Measurements from ENCODE around the gene EIF3L. TPM values are rescaled to one million over a fixed set of nuclear protein-coding genes. Genes with fewer than 3 reads are reported as not detected.

EIF3L gene
- total and polyA plus RNA-seq, 10 of the 15 experiments (the other 5 are each of a cell fraction or from before 2014, with no cell fraction given) = 294 to 1,037 (median 618) TPM

- intact Hi-C loops (cut with micrococcal nuclease; ENCODE audit: unreplicated experiment) (loop anchor here (2.0 to 5.0 kb wide), 2 partner anchors 28 to 61 kb away; no protein-coding TSS in a partner anchor), in situ Hi-C loops (cut with MboI) (no loop called here)
- peak; percentile 62 for FAIRE-seq
- Histone ChIP-seq H3K27me3 (replicated peaks in 1 of 2; ENCODE audit: control insufficient read depth in 2 of 2, insufficient read depth in 2 of 2, low read length in 1 of 2) (no peaks in the 10 kb centered on the region), H3K79me2 (ENCODE audit: control insufficient read depth, insufficient read depth, low read length) (peaks cover 2% of the 10 kb centered on the region; the same call in 1 of the 2 replicates), H3K36me3 (ENCODE audit: control insufficient read depth in 2 of 2, insufficient read depth in 2 of 2, low read length in 1 of 2) (no peaks in the 10 kb centered on the region), H2AFZ (ENCODE audit: control insufficient read depth, low read depth, low read length) (peak overlapping the region; percentile 74), H3K9ac (ENCODE audit: control insufficient read depth, insufficient read depth, low read length) (peak overlapping the region; percentile 63), H3K4me1 (ENCODE audit: control insufficient read depth, insufficient read depth, low read length) (no peaks in the 10 kb centered on the region), H4K20me1 (ENCODE audit: control insufficient read depth, insufficient read depth) (no peaks in the 10 kb centered on the region), H3K4me3 (peak overlapping the region; percentile 85), H3K4me2 (ENCODE audit: control insufficient read depth, insufficient read depth) (peak overlapping the region; percentile 94), H3K27ac (ENCODE audit: control insufficient read depth, insufficient read depth) (peak overlapping the region; percentile 59; the same call in 1 of the 2 replicates), H3K9me3 (replicated peaks; ENCODE audit: control insufficient read depth, insufficient read depth, low read length) (no peaks in the 10 kb centered on the region)
- DNase-seq (ENCODE audit: low read depth, low spot score) = no peak
- ChIA-PET CTCF (interaction anchor here (0.8 to 2.3 kb wide), 8 partner anchors 8 to 272 kb away, joined by 3 to 19 read pairs (median 6); partner anchors contain the start of genes C22orf23 and POLR2F), RAD21 (ENCODE audit: unreplicated experiment) (interaction anchor here (0.8 to 1.6 kb wide), 3 partner anchors 10 to 263 kb away, joined by 3 to 9 read pairs (median 5); no protein-coding TSS in a partner anchor), SMC1A (ENCODE audit: uncharacterized antibody, unreplicated experiment) (interaction anchor here (0.8 to 1.9 kb wide), 3 partner anchors 9 to 59 kb away, joined by 3 to 11 read pairs (median 3); no protein-coding TSS in a partner anchor), POLR2A (interaction anchor here (0.6 to 2.8 kb wide), 6 partner anchors 10 to 1569 kb away, joined by 3 to 16 read pairs (median 4); partner anchors contain the start of genes EIF3L, LGALS1 and TST)
- no TSS peak for BruUV-seq (replicated peaks)
- ATAC-seq = peak; percentile 53
- WGBS (ENCODE audit: insufficient coverage, insufficient replicate concordance, low lambda C conversion rate, missing lambda C conversion rate) = 3% methylated on average over 43 of the region's 75 CpGs
- TF ChIP-seq HDGF (IDR thresholded peaks at IDR 0.05) (no peak), YY1 (IDR thresholded peaks at IDR 0.05; ENCODE audit: low read depth, low read length) (peak; percentile 4; the same call in 1 of the 2 replicates), DPF2 (IDR thresholded peaks at IDR 0.05) (peak; percentile 76), MYB (IDR thresholded peaks at IDR 0.05; ENCODE audit: borderline replicate concordance, low read depth, low read length) (no peak), SIN3A (IDR thresholded peaks at IDR 0.05; ENCODE audit: low read depth, low read length) (0 out of 2 replicates have a peak, but pooled peaks have one; percentile 17), ATF7 (IDR thresholded peaks at IDR 0.05; ENCODE audit: low read depth) (no peak), ELK1 (IDR thresholded peaks at IDR 0.05; ENCODE audit: low read depth, low read length) (no peak), IKZF1 (conservative IDR thresholded peaks at IDR 0.05) (peak; percentile 73), GATAD2B (conservative IDR thresholded peaks at IDR 0.05; ENCODE audit: low read depth) (peak; percentile 72; the same call in 1 of the 2 replicates), MYC (IDR thresholded peaks at IDR 0.05; ENCODE audit: insufficient read depth, insufficient read length, insufficient replicate concordance, low read length, severe bottlenecking) (no peak), POLR2A (IDR thresholded peaks at IDR 0.05; ENCODE audit: low read depth, low read length) (peak; percentile 66), PBX3 (IDR thresholded peaks at IDR 0.05; ENCODE audit: insufficient replicate concordance, low read depth, low read length) (no peak), POLR2AphosphoS5 (IDR thresholded peaks at IDR 0.05; ENCODE audit: low read length) (no peak; the same call in 1 of the 2 replicates), LARP7 (IDR thresholded peaks at IDR 0.05) (peak; percentile 49; the same call in 1 of the 2 replicates), HSF1 (IDR thresholded peaks at IDR 0.05; ENCODE audit: low read depth, low read length) (no peak), CEBPB (IDR thresholded peaks at IDR 0.05; ENCODE audit: borderline replicate concordance in 1 of 2, low read depth in 2 of 2, low read length in 2 of 2) (no peak), BCL3 (IDR thresholded peaks at IDR 0.05; ENCODE audit: borderline replicate concordance, insufficient read depth, low read depth, low read length, poor library complexity, severe bottlenecking) (no peak), ZBED1 (IDR thresholded peaks at IDR 0.05; ENCODE audit: borderline replicate concordance) (no peak), TARDBP (IDR thresholded peaks at IDR 0.05; ENCODE audit: borderline replicate concordance) (no peak)
Measured at GRCh38 chr22:37906364-37907008, 57.3 kb downstream of the EIF3L start.
